Measurements from ENCODE around the gene ARHGAP8. TPM values are rescaled to one million over a fixed set of nuclear protein-coding genes. Genes with fewer than 3 reads are reported as not detected.

ARHGAP8 gene
- total RNA-seq, 2 donors from 2014 or later: 0.24 TPM; not detected in 1

GRCh38 chr22:44906248-44906936, 154.0 kb downstream of the ARHGAP8 start:
- H3K4me1 ChIP-seq: no peaks in the 10 kb centered on the region
- no peak for DNase-seq (ENCODE audit: low spot score)
- no peak overlapping the region for H3K4me3 ChIP-seq
- H3K27ac ChIP-seq: no peak overlapping the region
- H3K9me3 ChIP-seq: peaks cover 2 to 13% of the 10 kb centered on the region in 2 donors
- TF ChIP-seq CTCF (IDR thresholded peaks at IDR 0.05): no peak
- H3K36me3 ChIP-seq: no peaks in the 10 kb centered on the region
- no peaks in the 10 kb centered on the region for H3K27me3 ChIP-seq

GRCh38 chr22:44906999-44907644, 154.7 kb downstream of the ARHGAP8 start:
- Histone ChIP-seq H3K4me3 (no peak overlapping the region), H3K9me3 (peaks cover 0 to 6% of the 10 kb centered on the region in 2 donors), H3K36me3 (no peaks in the 10 kb centered on the region), H3K27me3 (no peaks in the 10 kb centered on the region), H3K4me1 (no peaks in the 10 kb centered on the region), H3K27ac (no peak overlapping the region)
- DNase-seq (ENCODE audit: low spot score): no peak
- TF ChIP-seq CTCF (IDR thresholded peaks at IDR 0.05): no peak

GRCh38 chr22:44907765-44908737, 155.7 kb downstream of the ARHGAP8 start:
- H3K36me3 ChIP-seq: no peaks in the 10 kb centered on the region
- no peak for DNase-seq (ENCODE audit: low spot score)
- TF ChIP-seq CTCF (IDR thresholded peaks at IDR 0.05): no peak

GRCh38 chr22:44909241-44909640, 156.9 kb downstream of the ARHGAP8 start:
- Histone ChIP-seq H3K9me3 (no peaks in the 10 kb centered on the region), H3K27ac (no peak overlapping the region), H3K27me3 (no peaks in the 10 kb centered on the region), H3K36me3 (no peaks in the 10 kb centered on the region), H3K4me1 (no peaks in the 10 kb centered on the region), H3K4me3 (no peak overlapping the region)
- TF ChIP-seq CTCF (IDR thresholded peaks at IDR 0.05): no peak
- no peak for DNase-seq (ENCODE audit: low spot score)

More at GRCh38 chr22:44907765-44908737, 155.7 kb downstream of the ARHGAP8 start:
- no peaks in the 10 kb centered on the region for H3K9me3 ChIP-seq
- no peak overlapping the region for H3K27ac ChIP-seq
- H3K4me1 ChIP-seq: no peaks in the 10 kb centered on the region
- H3K27me3 ChIP-seq: no peaks in the 10 kb centered on the region
- no peak overlapping the region for H3K4me3 ChIP-seq

Other genes with a start within 250 kb of the ARHGAP8 start
- gene PRR5, start 50.4 kb upstream of the ARHGAP8 start, total RNA-seq: 10 to 100 TPM; 10.5 to 12.1 TPM

Measured in right atrium auricular region (tissue), 2 donors.